Measurements from ENCODE around the gene ARHGAP27.

DNA sequence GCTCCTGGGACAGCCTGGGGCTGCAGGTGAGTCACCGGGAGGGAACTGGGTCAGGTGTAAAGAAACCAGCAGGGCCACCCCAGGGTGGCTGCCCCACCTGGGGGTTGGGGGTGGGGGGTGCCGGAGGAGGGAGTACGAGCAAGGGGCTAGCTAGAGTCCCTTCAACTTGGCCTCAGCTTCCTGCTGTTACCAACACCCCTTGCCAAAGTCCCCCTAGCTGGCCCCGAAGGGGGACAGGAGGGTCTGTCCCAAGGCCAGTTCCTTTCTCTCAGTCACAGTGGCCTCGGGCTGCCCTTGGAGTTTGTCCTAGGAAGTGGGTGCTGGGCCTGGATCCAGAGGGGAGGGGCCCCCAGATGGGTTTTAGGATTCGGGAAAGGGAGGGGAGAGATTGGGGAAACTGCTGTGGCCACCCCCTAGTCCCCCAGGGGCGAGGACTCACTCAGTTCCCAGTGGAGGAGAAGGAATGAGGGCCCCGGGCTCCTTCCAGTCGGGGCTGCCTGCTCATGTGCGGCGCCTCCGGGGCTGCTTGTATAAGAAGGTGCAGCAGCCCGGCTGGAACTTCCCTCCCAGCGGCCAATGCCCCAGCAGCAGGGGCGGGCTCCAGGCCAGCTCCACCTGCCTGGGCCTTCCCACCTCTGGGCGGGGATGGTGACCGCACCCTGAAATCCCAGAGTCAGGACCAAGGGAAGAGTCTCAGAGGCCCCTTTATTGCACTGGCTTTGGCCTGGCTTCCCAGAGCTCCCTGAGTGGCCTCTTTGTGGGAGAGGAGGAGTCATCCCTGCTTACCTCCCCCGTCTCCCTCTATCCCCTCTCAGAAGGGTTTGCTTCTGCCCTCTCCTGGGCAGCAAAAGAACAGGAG, 7.3 kb downstream of the ARHGAP27 start:
- no peak for TF ChIP-seq POLR2A (IDR thresholded peaks at IDR 0.05; ENCODE audit: low read length)
- TF ChIP-seq GATA1 (IDR thresholded peaks at IDR 0.05; ENCODE audit: low read depth, low read length) = no peak
